BLaER1 (cell line): Measurements from ENCODE around the gene THYN1.
"Not testable (repeated sequence)": the region's sequence is repeated elsewhere in the genome, so short reads cannot be mapped to it uniquely, and the experiment has no call there.

ENCODE experiments used
- H3K27ac ChIP-seq: shearing (Covaris generic); formaldehyde crosslinking; 2 replicates; pipeline ENCODE4 v1.8.1; 2022
- H3K27me3 ChIP-seq: shearing (Covaris generic); formaldehyde crosslinking; 2 replicates; pipeline ENCODE4 v1.8.1; 2022
- H3K36me3 ChIP-seq: shearing (Covaris generic); formaldehyde crosslinking; 2 replicates; pipeline ENCODE4 v1.8.1; 2022
- H3K4me1 ChIP-seq: shearing (Covaris generic); formaldehyde crosslinking; 2 replicates; pipeline ENCODE4 v1.8.1; 2022
- H3K4me2 ChIP-seq: shearing (Covaris generic); formaldehyde crosslinking; 2 replicates; pipeline ENCODE4 v1.8.1; 2022
- H3K4me3 ChIP-seq: shearing (Covaris generic); formaldehyde crosslinking; 2 replicates; pipeline ENCODE4 v1.8.1; 2022
- H3K9ac ChIP-seq: shearing (Covaris generic); formaldehyde crosslinking; 2 replicates; pipeline ENCODE4 v1.8.1; 2022
- H3K9me3 ChIP-seq: shearing (Covaris generic); formaldehyde crosslinking; 2 replicates; pipeline ENCODE4 v1.8.1; 2022
- H4K20me1 ChIP-seq: shearing (Covaris generic); formaldehyde crosslinking; 2 replicates; pipeline ENCODE4 v1.8.1; 2022
- Cebpa-rat ChIP-seq: shearing (Covaris generic); IDR thresholded peaks from 2 replicates; pipeline ENCODE4 v1.8.1; 2022

The THYN1 gene

DNA sequence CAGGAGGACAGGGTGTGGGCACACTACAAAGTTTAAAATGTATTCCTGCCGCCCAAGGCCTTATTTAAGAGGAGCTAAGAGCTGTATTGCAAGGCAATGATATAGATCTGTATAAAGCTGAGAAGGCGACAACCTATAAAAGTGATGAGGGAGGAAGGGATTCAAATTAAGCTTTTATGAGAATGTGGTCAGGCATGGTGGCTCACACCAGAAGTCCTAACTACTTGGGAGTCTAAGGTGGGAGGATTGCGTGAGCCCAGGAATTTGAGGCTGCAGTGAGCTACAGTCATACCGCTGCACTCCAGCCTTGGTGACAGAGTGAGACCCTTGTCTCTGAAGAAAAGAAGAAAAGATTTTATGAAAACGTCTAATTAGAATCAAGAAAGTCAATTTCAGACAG is 13.3 kb upstream of the THYN1 start:
- peaks cover 7% of the 10 kb centered on the region for H3K27me3 ChIP-seq
- H3K36me3 ChIP-seq = peaks cover 28% of the 10 kb centered on the region
- no peaks in the 10 kb centered on the region for H3K9me3 ChIP-seq
- H4K20me1 ChIP-seq = no peaks in the 10 kb centered on the region
- H3K9ac ChIP-seq = no peak overlapping the region
- H3K4me1 ChIP-seq = peaks cover 20% of the 10 kb centered on the region
- no peak overlapping the region for H3K4me3 ChIP-seq
- H3K4me2 ChIP-seq = no peak overlapping the region
- no peak overlapping the region for H3K27ac ChIP-seq
- no peak for TF ChIP-seq Cebpa-rat

DNA sequence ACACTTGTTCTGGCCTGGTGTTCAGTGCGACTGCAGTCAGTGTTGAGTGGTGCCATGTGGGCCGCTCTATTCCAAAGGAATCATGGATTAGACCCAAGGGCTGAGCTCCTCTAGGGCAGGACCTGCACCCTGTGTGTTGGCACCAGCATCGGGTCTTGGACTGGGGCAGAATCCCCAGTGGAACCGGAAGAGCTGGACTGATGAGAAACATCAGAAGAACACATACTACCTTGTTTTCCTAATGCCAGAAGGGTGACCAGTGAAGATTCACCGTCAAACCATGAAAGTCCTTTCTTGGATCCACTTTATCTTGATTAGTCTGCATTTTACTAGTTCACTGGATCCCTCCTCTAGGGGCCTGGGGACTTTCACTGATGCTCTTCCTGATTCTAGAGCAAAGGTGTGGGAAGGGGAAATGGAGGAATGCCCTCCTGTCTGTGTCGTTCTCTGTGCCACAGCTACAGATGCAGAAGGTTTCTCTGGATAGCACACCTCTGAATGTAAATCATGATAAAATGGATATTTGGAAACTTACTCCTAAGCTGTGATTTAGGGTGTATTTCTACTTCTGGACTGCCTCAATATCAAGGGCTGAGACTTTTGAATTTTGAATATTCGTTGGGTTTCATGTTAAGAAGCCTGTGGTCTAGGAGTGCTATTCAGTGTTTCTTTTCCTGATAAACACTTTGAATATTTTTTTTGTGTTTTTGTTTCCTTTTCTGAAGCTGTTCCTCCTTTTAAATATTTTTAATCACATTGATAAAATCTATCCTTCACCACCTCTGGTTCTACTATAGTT is 12.0 kb upstream of the THYN1 start:
- Histone ChIP-seq H3K4me3 (no peak overlapping the region), H3K36me3 (peaks cover 36% of the 10 kb centered on the region), H3K9me3 (no peaks in the 10 kb centered on the region), H3K9ac (no peak overlapping the region), H4K20me1 (no peaks in the 10 kb centered on the region), H3K27me3 (0 out of 2 replicates have a peak, but pooled peaks cover 6% of the 10 kb centered on the region), H3K4me1 (peaks cover 27% of the 10 kb centered on the region), H3K4me2 (no peak overlapping the region), H3K27ac (no peak overlapping the region)
- TF ChIP-seq Cebpa-rat = no peak

DNA sequence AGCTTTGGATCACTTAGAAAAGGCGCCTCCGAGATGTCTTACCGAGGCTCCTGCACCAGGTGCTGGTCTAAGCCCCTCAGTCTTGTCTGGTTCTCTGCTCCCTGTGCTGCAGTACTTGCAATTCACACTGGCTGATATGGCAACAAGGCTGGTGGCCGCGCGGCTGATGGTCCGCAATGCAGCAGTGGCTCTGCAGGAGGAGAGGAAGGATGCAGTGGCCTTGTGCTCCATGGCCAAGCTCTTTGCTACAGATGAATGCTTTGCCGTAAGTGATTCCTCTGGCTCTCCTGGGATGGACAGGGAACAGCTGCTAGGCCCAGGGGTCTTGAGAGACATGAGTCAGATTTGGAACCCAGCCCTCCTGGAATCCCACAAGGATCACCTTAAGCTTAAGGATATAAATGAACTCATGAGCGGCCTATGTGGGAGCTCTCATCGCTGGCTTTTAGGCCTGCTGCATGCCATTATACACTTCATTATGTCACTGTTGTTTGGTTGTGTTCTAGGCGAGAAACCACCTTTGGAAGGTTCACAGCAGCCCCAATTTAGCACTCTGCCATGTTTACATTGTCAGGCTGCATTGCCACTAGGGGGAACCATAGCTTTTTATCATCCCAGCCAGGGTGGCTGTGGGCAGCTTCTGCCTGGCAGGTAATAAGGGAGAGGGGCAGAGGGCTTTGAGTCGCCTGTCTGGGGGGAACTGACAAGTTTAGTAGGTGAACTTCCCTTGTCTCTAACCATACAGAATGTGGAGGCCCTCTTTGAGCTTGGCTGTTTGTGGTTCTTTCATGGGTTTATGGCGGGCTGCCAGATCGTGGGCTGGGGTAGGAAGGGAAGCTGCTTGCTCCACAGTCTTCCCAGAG is 8.7 kb upstream of the THYN1 start:
- peaks cover 30% of the 10 kb centered on the region for H3K4me1 ChIP-seq
- H3K9ac ChIP-seq = no peak overlapping the region
- H3K4me3 ChIP-seq = no peak overlapping the region
- H3K27me3 ChIP-seq = no peaks in the 10 kb centered on the region
- H3K36me3 ChIP-seq = peaks cover 68% of the 10 kb centered on the region
- peak overlapping the region; percentile 79; the same call in 1 of the 2 replicates for H3K4me2 ChIP-seq
- no peaks in the 10 kb centered on the region for H3K9me3 ChIP-seq
- no peak for TF ChIP-seq Cebpa-rat
- H4K20me1 ChIP-seq = no peaks in the 10 kb centered on the region
- H3K27ac ChIP-seq = no peak overlapping the region; the same call in 1 of the 2 replicates

DNA sequence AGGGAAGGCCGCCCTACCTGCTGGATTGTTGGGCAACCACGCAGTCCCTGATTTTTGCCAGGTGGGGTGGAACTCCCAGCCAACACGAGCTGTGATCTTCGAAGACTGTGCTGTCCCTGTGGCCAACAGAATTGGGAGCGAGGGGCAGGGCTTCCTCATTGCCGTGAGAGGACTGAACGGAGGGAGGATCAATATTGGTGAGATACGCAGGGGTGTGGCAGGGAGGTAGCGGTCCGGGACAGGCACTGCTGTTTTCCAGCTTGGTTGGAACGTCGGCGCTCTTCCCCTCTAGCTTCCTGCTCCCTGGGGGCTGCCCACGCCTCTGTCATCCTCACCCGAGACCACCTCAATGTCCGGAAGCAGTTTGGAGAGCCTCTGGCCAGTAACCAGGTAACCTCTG is 7.8 kb upstream of the THYN1 start:
- H3K27ac ChIP-seq = peak overlapping the region; percentile 39
- H3K9me3 ChIP-seq = no peaks in the 10 kb centered on the region
- H3K4me2 ChIP-seq = peak overlapping the region; percentile 79
- peaks cover 68% of the 10 kb centered on the region for H3K36me3 ChIP-seq
- no peak for TF ChIP-seq Cebpa-rat
- peaks cover 30% of the 10 kb centered on the region for H3K4me1 ChIP-seq
- no peak overlapping the region for H3K4me3 ChIP-seq
- H3K9ac ChIP-seq = no peak overlapping the region
- no peaks in the 10 kb centered on the region for H3K27me3 ChIP-seq
- 0 out of 2 replicates have a peak, but pooled peaks cover 6% of the 10 kb centered on the region for H4K20me1 ChIP-seq

DNA sequence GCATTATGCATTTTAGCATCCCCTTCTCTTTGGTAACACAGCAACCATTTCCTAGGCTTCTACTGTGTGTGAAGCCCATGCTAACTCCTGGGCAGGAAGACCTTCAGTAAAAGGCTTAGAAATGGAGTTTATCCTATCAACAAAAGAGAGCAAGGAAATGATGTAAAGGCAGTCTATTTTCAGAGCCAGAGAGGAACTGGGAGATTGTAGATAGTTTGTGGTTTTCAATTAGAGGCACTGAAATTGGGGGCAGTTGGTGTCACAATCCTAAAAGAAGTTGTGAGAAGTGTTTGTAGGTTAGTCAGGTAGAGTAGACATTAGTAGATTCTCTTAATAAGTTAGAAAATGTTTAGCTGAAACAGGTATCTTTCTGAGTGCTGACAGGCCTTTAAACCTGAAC is 7.4 kb upstream of the THYN1 start:
- Histone ChIP-seq H4K20me1 (0 out of 2 replicates have a peak, but pooled peaks cover 10% of the 10 kb centered on the region), H3K27ac (peak overlapping the region; percentile 39), H3K27me3 (no peaks in the 10 kb centered on the region), H3K4me2 (peak overlapping the region; percentile 79), H3K4me3 (0 out of 2 replicates have a peak overlapping the region, but pooled peaks have one; percentile 1), H3K4me1 (peaks cover 30% of the 10 kb centered on the region), H3K9me3 (no peaks in the 10 kb centered on the region), H3K36me3 (peaks cover 68% of the 10 kb centered on the region), H3K9ac (no peak overlapping the region)
- no peak for TF ChIP-seq Cebpa-rat

DNA sequence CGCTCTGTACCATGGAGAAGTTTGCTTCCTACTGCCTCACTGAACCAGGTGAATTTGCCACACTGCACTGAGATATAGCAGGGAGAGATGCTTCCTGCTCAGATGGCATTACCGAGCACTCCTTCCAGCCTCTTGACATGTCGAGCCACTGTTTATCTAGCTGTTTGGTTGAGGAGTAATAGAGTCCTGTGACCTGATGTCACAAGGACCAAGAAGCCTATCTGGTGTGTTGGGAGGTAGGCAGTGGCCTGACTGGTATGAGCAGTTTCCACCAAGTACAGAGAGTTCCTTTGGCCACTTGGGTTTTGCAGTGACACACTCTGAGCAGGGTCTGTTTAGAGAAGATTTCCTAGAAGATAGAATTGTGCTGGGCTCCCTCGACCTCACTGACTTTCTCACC is 5.4 kb upstream of the THYN1 start:
- Histone ChIP-seq H4K20me1 (0 out of 2 replicates have a peak, but pooled peaks cover 10% of the 10 kb centered on the region), H3K27me3 (no peaks in the 10 kb centered on the region), H3K4me3 (no peak overlapping the region), H3K9me3 (no peaks in the 10 kb centered on the region), H3K4me2 (no peak overlapping the region), H3K9ac (no peak overlapping the region), H3K4me1 (peaks cover 41% of the 10 kb centered on the region), H3K36me3 (peaks cover 62% of the 10 kb centered on the region), H3K27ac (no peak overlapping the region)
- no peak for TF ChIP-seq Cebpa-rat

DNA sequence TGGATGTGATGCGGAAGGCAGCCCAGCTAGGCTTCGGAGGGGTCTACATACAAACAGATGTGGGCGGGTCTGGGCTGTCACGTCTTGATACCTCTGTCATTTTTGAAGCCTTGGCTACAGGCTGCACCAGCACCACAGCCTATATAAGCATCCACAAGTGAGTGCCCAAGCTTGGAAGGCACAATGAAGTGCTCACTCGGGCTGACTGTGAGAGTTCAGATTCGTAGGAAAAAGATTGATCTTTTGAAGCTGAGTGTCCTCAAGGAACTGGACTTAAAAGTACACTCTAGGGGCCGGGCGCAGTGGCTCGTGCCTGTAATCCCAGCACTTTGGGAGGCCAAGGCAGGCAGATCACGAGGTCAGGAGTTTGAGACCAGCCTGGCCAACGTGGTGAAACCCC is 3.9 kb upstream of the THYN1 start:
- 0 out of 2 replicates have a peak, but pooled peaks cover 10% of the 10 kb centered on the region for H4K20me1 ChIP-seq
- peaks cover 44% of the 10 kb centered on the region for H3K4me1 ChIP-seq
- no peak overlapping the region for H3K27ac ChIP-seq
- no peaks in the 10 kb centered on the region for H3K9me3 ChIP-seq
- no peak overlapping the region for H3K4me2 ChIP-seq
- H3K9ac ChIP-seq = no peak overlapping the region
- H3K27me3 ChIP-seq = no peaks in the 10 kb centered on the region
- H3K36me3 ChIP-seq = peaks cover 47% of the 10 kb centered on the region
- no peak overlapping the region for H3K4me3 ChIP-seq
- TF ChIP-seq Cebpa-rat = no peak

DNA sequence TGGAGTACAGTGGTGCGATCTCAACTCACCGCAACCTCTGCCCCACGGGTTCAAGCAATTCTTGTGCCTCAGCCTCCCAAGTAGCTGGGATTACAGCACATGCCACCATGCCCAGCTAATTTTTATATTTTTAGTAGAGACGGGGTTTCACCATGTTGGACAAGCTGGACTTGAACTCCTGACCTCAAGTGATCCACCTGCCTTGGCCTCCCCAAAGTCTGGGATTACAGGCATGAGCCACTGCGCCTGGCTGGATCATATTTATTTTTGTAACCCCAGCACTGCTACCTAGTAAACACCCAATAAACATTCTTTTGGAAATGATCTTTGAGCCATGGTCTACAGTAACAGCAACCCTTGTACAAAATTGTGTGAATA is 2.0 kb upstream of the THYN1 start:
- H3K4me1 ChIP-seq = peaks cover 32% of the 10 kb centered on the region
- 0 out of 2 replicates have a peak, but pooled peaks cover 10% of the 10 kb centered on the region for H4K20me1 ChIP-seq
- not testable (repeated sequence) for H3K27ac ChIP-seq, H3K4me3 ChIP-seq, H3K9me3 ChIP-seq, H3K9ac ChIP-seq, H3K27me3 ChIP-seq, H3K4me2 ChIP-seq
- H3K36me3 ChIP-seq = peaks cover 43% of the 10 kb centered on the region

DNA sequence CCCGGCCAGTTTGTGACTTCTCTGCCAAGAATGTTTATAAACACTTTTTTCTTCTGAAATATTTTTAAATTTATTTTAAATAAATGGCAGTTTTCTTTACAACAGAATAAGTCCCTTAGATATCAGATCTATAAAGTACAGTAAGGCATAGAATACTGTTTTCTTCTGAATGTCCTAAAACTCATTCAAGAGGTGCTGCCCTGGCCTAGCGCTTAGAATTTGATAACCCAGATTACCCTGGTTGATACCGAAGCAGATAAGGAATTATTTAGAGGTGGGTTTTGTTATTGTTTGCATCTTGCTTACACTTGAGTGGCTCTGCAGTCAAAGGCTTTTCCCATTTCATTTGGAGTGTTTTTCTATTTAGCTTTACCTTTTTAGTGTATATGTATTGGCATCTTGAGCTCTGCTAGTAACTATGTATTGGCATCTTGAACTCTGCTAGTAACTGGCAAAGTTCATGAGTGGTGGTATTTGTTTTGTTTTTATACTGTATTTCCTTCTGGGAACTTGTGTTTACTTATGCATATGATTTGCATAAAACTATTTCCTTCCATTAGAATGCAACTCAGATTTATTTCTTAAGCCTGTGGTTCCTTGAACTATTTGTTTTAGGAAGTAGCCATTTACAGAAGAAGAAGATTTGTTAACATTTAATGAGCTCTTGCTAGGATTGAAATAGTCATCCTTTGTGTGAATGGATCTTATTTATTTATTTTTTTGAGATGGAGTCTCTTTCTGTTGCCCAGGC is 1.5 kb upstream of the THYN1 start:
- Histone ChIP-seq H3K36me3 (peaks cover 43% of the 10 kb centered on the region), H3K4me2 (peak overlapping the region; percentile 89), H3K27ac (no peak overlapping the region), H3K27me3 (no peaks in the 10 kb centered on the region), H4K20me1 (0 out of 2 replicates have a peak, but pooled peaks cover 10% of the 10 kb centered on the region), H3K9me3 (no peaks in the 10 kb centered on the region), H3K4me1 (peaks cover 27% of the 10 kb centered on the region), H3K9ac (no peak overlapping the region), H3K4me3 (peak overlapping the region; percentile 95)
- TF ChIP-seq Cebpa-rat = no peak
